Measurements from ENCODE around the gene POLR2L.

The POLR2L gene

DNA sequence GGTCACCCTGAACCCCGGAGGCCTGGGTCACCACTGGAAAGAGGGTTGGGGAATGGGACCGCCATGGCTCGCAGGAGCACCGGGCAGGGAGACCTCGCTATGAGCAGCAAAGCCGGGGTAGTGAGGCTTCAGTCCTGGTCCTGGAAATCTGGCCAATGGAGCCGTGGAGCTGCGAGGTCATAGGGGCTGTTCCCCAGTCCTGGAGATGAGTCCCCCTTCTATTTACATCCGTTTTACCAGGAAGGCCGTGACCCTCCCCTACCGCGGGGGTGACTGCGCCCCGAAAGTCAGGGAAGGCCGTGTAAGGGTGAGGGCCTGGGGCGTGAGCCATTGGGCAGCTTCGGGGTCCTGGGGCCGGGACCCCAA is 37.7 kb downstream of the POLR2L start:
- Histone ChIP-seq H3K36me3 (ENCODE audit: control insufficient read depth in 2 of 2, insufficient read depth in 2 of 2, low read length in 2 of 2) (peaks cover 0 to 2% of the 10 kb centered on the region in 2 donors), H3K9ac (ENCODE audit: low read length in 2 of 2) (peak overlapping the region; percentile 36 to 68), H3K27me3 (ENCODE audit: control insufficient read depth in 1 of 2, insufficient read depth in 2 of 2, low read length in 2 of 2) (no peaks in the 10 kb centered on the region), H3K4me1 (ENCODE audit: control insufficient read depth, insufficient read depth, low read length) (peaks cover 27% of the 10 kb centered on the region), H3K4me3 (ENCODE audit: low read length in 2 of 2) (peak overlapping the region; percentile 72 to 73), H3K9me3 (ENCODE audit: control insufficient read depth in 2 of 2, low read length in 2 of 2) (no peaks in the 10 kb centered on the region), H3K27ac (ENCODE audit: low read length) (no peak overlapping the region)

DNA sequence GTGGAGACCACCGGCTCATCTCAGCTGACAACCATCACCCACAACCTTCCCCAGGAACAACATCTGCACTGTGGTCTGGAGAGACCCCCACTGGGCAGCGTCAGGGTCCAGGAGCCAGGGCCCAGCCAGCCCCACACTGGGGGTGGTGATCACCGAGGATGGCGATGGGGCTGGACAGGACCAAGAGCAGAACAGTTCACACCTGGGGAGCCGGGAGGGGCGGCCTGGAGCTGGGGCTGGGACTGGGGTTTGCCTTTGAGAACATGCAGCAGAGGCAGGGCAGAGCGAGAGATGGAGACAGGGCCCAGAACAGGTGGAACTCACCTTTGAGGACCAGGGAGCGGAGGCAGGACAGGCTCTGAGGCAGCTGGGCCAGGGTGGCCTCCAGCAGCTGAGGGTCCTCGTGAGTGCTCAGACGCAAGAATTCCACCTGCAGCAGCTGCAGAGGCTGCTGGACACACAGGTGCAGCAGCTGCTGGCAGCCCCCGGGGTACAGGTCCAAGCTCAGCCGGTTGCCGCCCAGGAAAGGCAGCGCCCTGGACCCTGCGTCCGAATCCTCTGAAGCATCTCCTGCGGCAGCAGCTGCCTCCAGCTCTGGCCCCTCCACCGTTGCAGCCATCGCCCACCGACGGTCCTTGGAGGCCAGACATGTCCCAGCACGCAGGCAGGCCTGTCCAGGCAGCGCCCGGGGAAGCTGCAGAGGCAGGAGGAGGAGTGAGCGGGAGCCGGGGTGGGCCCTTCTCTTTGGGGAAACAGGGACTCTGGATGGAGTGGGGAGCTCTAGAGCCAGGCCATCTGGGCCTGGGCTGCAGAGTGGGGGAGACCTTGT is 38.3 kb downstream of the POLR2L start:
- H3K27me3 ChIP-seq (ENCODE audit: control insufficient read depth in 1 of 2, insufficient read depth in 2 of 2, low read length in 2 of 2), result no peaks in the 10 kb centered on the region

DNA sequence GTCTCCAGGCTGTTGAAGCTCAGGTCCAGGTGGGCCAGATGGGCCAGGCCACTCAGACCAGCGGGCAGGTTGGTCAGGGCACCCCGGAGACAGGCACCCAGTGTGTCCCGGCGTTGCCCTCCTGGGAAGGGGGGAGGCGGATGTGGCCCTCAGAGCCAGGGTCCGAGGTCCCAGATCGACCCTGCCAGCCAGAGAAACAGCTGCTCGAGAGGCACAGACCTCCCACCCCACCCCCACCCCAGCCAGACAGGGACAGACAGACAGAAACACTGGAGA is 38.9 kb downstream of the POLR2L start:
- H3K27me3 ChIP-seq (ENCODE audit: control insufficient read depth in 1 of 2, insufficient read depth in 2 of 2, low read length in 2 of 2), result no peaks in the 10 kb centered on the region

More for the DNA sequence above, 38.3 kb downstream of the POLR2L start:
- peaks cover 0 to 2% of the 10 kb centered on the region in 2 donors for H3K36me3 ChIP-seq (ENCODE audit: control insufficient read depth in 2 of 2, insufficient read depth in 2 of 2, low read length in 2 of 2)
- no peaks in the 10 kb centered on the region for H3K9me3 ChIP-seq (ENCODE audit: control insufficient read depth in 2 of 2, low read length in 2 of 2)
- H3K4me3 ChIP-seq (ENCODE audit: low read length in 2 of 2), result peak overlapping the region; percentile 72 to 73
- no peak overlapping the region for H3K27ac ChIP-seq (ENCODE audit: low read length)
- H3K9ac ChIP-seq (ENCODE audit: low read length in 2 of 2), result peak overlapping the region; percentile 36 to 68
- H3K4me1 ChIP-seq (ENCODE audit: control insufficient read depth, insufficient read depth, low read length), result peaks cover 23% of the 10 kb centered on the region

GRCh38 chr11:802693-803466 is 39.4 kb downstream of the POLR2L start:
- Histone ChIP-seq H3K36me3 (ENCODE audit: control insufficient read depth in 2 of 2, insufficient read depth in 2 of 2, low read length in 2 of 2) (peaks cover 0 to 2% of the 10 kb centered on the region in 2 donors), H3K9ac (ENCODE audit: low read length in 2 of 2) (no peak overlapping the region), H3K27me3 (ENCODE audit: control insufficient read depth in 1 of 2, insufficient read depth in 2 of 2, low read length in 2 of 2) (no peaks in the 10 kb centered on the region), H3K9me3 (ENCODE audit: control insufficient read depth in 2 of 2, low read length in 2 of 2) (no peaks in the 10 kb centered on the region), H3K4me3 (ENCODE audit: low read length in 2 of 2) (no peak overlapping the region), H3K4me1 (ENCODE audit: control insufficient read depth, insufficient read depth, low read length) (peaks cover 20% of the 10 kb centered on the region), H3K27ac (ENCODE audit: low read length) (no peak overlapping the region)

More for the DNA sequence above, 38.9 kb downstream of the POLR2L start:
- H3K4me3 ChIP-seq (ENCODE audit: low read length in 2 of 2), result no peak overlapping the region
- no peak overlapping the region for H3K27ac ChIP-seq (ENCODE audit: low read length)
- peaks cover 0 to 2% of the 10 kb centered on the region in 2 donors for H3K36me3 ChIP-seq (ENCODE audit: control insufficient read depth in 2 of 2, insufficient read depth in 2 of 2, low read length in 2 of 2)
- peaks cover 18% of the 10 kb centered on the region for H3K4me1 ChIP-seq (ENCODE audit: control insufficient read depth, insufficient read depth, low read length)
- H3K9ac ChIP-seq (ENCODE audit: low read length in 2 of 2), result no peak overlapping the region
- H3K9me3 ChIP-seq (ENCODE audit: control insufficient read depth in 2 of 2, low read length in 2 of 2), result no peaks in the 10 kb centered on the region

DNA sequence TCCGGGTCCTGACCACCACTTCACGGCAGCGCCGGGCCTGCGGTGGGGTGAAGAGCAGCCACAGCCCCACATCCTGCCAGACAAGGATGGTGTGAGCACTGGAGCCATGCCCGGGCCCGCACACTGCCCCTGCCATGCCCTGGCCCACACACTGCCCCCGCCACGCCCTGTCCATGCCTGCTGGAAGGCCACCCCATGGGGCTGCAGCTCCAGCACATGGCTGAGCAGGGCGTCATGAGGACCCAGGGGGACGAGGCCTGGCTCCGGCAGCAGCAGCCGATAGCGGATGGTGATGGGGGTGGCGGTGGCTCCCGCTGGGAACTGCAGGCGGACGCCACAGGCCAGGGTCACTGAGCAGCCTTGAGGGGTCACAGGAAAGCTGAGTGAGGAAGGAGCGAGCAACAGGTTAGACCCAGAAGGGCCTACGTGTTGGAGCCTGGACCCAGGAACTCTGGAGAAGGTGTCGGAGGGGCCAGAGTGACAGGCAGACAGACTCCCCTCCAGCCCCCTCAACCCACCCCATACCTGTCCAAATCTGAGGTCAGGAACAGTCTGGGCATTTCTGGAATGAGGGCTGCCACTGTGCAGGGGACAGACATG is 40.2 kb downstream of the POLR2L start:
- peaks cover 26% of the 10 kb centered on the region for H3K4me1 ChIP-seq (ENCODE audit: control insufficient read depth, insufficient read depth, low read length)
- no peak overlapping the region for H3K27ac ChIP-seq (ENCODE audit: low read length)
- H3K27me3 ChIP-seq (ENCODE audit: control insufficient read depth in 1 of 2, insufficient read depth in 2 of 2, low read length in 2 of 2), result no peaks in the 10 kb centered on the region
- no peaks in the 10 kb centered on the region for H3K9me3 ChIP-seq (ENCODE audit: control insufficient read depth in 2 of 2, low read length in 2 of 2)
- peaks cover 0 to 2% of the 10 kb centered on the region in 2 donors for H3K36me3 ChIP-seq (ENCODE audit: control insufficient read depth in 2 of 2, insufficient read depth in 2 of 2, low read length in 2 of 2)
- H3K4me3 ChIP-seq (ENCODE audit: low read length in 2 of 2), result no peak overlapping the region
- H3K9ac ChIP-seq (ENCODE audit: low read length in 2 of 2), result no peak overlapping the region

- Histone ChIP-seq H3K9ac (ENCODE audit: low read length in 2 of 2) (no peak overlapping the region), H3K4me3 (ENCODE audit: low read length in 2 of 2) (no peak overlapping the region), H3K27me3 (ENCODE audit: control insufficient read depth in 1 of 2, insufficient read depth in 2 of 2, low read length in 2 of 2) (no peaks in the 10 kb centered on the region), H3K27ac (ENCODE audit: low read length) (no peak overlapping the region), H3K9me3 (ENCODE audit: control insufficient read depth in 2 of 2, low read length in 2 of 2) (no peaks in the 10 kb centered on the region), H3K4me1 (ENCODE audit: control insufficient read depth, insufficient read depth, low read length) (peaks cover 34% of the 10 kb centered on the region), H3K36me3 (ENCODE audit: control insufficient read depth in 2 of 2, insufficient read depth in 2 of 2, low read length in 2 of 2) (peaks cover 0 to 2% of the 10 kb centered on the region in 2 donors)
Measured at GRCh38 chr11:801097-801780, 41.1 kb downstream of the POLR2L start.

- peaks cover 40% of the 10 kb centered on the region for H3K4me1 ChIP-seq (ENCODE audit: control insufficient read depth, insufficient read depth, low read length)
- no peaks in the 10 kb centered on the region for H3K9me3 ChIP-seq (ENCODE audit: control insufficient read depth in 2 of 2, low read length in 2 of 2)
- no peak overlapping the region for H3K4me3 ChIP-seq (ENCODE audit: low read length in 2 of 2)
- no peak overlapping the region for H3K9ac ChIP-seq (ENCODE audit: low read length in 2 of 2)
- H3K36me3 ChIP-seq (ENCODE audit: control insufficient read depth in 2 of 2, insufficient read depth in 2 of 2, low read length in 2 of 2), result peaks cover 0 to 2% of the 10 kb centered on the region in 2 donors
- H3K27ac ChIP-seq (ENCODE audit: low read length), result no peak overlapping the region
- no peaks in the 10 kb centered on the region for H3K27me3 ChIP-seq (ENCODE audit: control insufficient read depth in 1 of 2, insufficient read depth in 2 of 2, low read length in 2 of 2)
Measured at GRCh38 chr11:800473-800872, 41.9 kb downstream of the POLR2L start.

- no peak overlapping the region for H3K27ac ChIP-seq (ENCODE audit: low read length)
- no peak overlapping the region for H3K9ac ChIP-seq (ENCODE audit: low read length in 2 of 2)
- H3K4me3 ChIP-seq (ENCODE audit: low read length in 2 of 2), result no peak overlapping the region
- H3K4me1 ChIP-seq (ENCODE audit: control insufficient read depth, insufficient read depth, low read length), result peaks cover 42% of the 10 kb centered on the region
- H3K36me3 ChIP-seq (ENCODE audit: control insufficient read depth in 2 of 2, insufficient read depth in 2 of 2, low read length in 2 of 2), result peaks cover 0 to 2% of the 10 kb centered on the region in 2 donors
- H3K27me3 ChIP-seq (ENCODE audit: control insufficient read depth in 1 of 2, insufficient read depth in 2 of 2, low read length in 2 of 2), result no peaks in the 10 kb centered on the region
- no peaks in the 10 kb centered on the region for H3K9me3 ChIP-seq (ENCODE audit: control insufficient read depth in 2 of 2, low read length in 2 of 2)
Measured at GRCh38 chr11:799641-800316, 42.5 kb downstream of the POLR2L start.

DNA sequence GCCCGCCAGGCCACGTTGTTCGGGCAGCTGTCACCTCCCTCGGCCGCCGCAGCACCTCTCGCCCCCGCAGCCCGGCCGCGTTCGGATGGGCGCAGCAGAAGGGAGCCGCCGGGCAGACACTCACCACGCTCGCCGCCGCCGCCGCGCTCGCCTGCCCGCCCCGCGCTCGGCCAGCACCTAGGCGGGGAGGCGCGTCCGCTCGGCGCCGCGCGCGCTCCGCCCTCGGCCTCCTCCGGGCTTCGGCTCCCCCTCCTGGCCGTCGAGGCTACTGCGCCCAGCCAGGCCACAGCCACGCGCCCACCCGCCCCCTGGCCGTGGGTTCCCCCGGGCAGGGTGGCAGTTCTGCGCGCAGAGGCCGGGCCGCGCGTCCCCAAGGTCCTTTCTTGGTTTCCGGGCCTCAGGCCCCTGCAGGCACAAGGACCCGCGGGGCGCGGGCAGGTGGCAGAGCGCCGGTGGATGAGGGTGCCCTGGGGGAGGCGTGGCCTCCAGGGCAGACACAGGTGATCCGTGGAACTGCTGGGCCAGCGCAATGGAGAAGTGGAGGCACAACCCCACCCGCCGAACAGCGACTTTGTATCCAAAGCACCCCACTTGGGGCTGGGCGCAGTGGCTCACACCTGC is 44.1 kb downstream of the POLR2L start, which contains the start of gene SLC25A22:
SLC25A22 (minus strand) TSS at position 189 of the 621 bp plus-strand sequence. CDS start 3,275 bp downstream, outside the sequence.
- no peaks in the 10 kb centered on the region for H3K27me3 ChIP-seq (ENCODE audit: control insufficient read depth in 1 of 2, insufficient read depth in 2 of 2, low read length in 2 of 2)
- H3K36me3 ChIP-seq (ENCODE audit: control insufficient read depth in 2 of 2, insufficient read depth in 2 of 2, low read length in 2 of 2), result peaks cover 0 to 2% of the 10 kb centered on the region in 2 donors
- H3K4me3 ChIP-seq (ENCODE audit: low read length in 2 of 2), result peak within 1 kb of the TSS; percentile 81 to 85
- H3K27ac ChIP-seq (ENCODE audit: low read length), result peak within 1 kb of the TSS; percentile 82
- peaks cover 33% of the 10 kb centered on the region for H3K4me1 ChIP-seq (ENCODE audit: control insufficient read depth, insufficient read depth, low read length)
- H3K9ac ChIP-seq (ENCODE audit: low read length in 2 of 2), result peak within 1 kb of the TSS; percentile 49 to 58
- no peaks in the 10 kb centered on the region for H3K9me3 ChIP-seq (ENCODE audit: control insufficient read depth in 2 of 2, low read length in 2 of 2)

All from stomach smooth muscle (tissue), 2 donors.